Measurements from ENCODE around the gene ABCA3. TPM values are rescaled to one million over a fixed set of nuclear protein-coding genes. Genes with fewer than 3 reads are reported as not detected.

Gene ABCA3
- total RNA-seq, 1 experiment from 2014 or later, result 58.4 TPM

- intact Hi-C loops (cut with micrococcal nuclease; ENCODE audit: unreplicated experiment), result no loop called here
- no TSS peak for BruUV-seq (replicated peaks)
- peaks cover 6% of the 10 kb centered on the region; the same call in 1 of the 2 replicates for H3K4me1 ChIP-seq (ENCODE audit: control insufficient read depth, insufficient read depth, low read length)
- no peaks in the 10 kb centered on the region; the same call in 1 of the 2 replicates for H3K9me3 ChIP-seq (ENCODE audit: control insufficient read depth, insufficient read depth, low read depth, low read length)
- no peaks in the 10 kb centered on the region for H3K36me3 ChIP-seq (ENCODE audit: control insufficient read depth, insufficient read depth, low read length)
- ATAC-seq, result no peak
- ChIA-PET CTCF (no interaction called here), POLR2A (no interaction called here)
- TF ChIP-seq REST (IDR thresholded peaks at IDR 0.05; ENCODE audit: insufficient read depth in 1 of 2, low read depth in 2 of 2, low read length in 1 of 2), result no peak
- TF ChIP-seq POLR2AphosphoS5 (IDR thresholded peaks at IDR 0.05; ENCODE audit: low read depth, low read length), result no peak
- TF ChIP-seq CTCF (IDR thresholded peaks at IDR 0.05), result no peak
- no peak for TF ChIP-seq SIN3A (IDR thresholded peaks at IDR 0.05; ENCODE audit: borderline replicate concordance, insufficient read depth, low read depth, low read length)
- TF ChIP-seq TCF7L2 (IDR thresholded peaks at IDR 0.05; ENCODE audit: low read depth, low read length), result no peak
- no peak overlapping the region for H3K4me3 ChIP-seq (ENCODE audit: low read depth in 2 of 2, low read length in 2 of 2)
- in situ Hi-C loops (cut with HindIII; ENCODE audit: low pct_unique_long_range_greater_than_20kb, low sequenced_read_pairs), result no loop called here
- DNase-seq (ENCODE audit: low read depth, low spot score), result no peak
- H3K27ac ChIP-seq (ENCODE audit: low read length), result no peak overlapping the region
- H3K27me3 ChIP-seq (ENCODE audit: control insufficient read depth, insufficient read depth, low read length), result no peaks in the 10 kb centered on the region
Observed at GRCh38 chr16:2384426-2384825, 43.9 kb upstream of the ABCA3 start.

GRCh38 chr16:2383501-2383900 is 43.0 kb upstream of the ABCA3 start:
- ChIA-PET CTCF (interaction anchor here (0.6 kb wide), 1 partner anchor 32 kb away, joined by 5 read pairs; no protein-coding TSS in a partner anchor), POLR2A (no interaction called here)
- H3K4me1 ChIP-seq (ENCODE audit: control insufficient read depth, insufficient read depth, low read length), result peaks cover 5% of the 10 kb centered on the region; the same call in 1 of the 2 replicates
- H3K27ac ChIP-seq (ENCODE audit: low read length), result no peak overlapping the region
- no peaks in the 10 kb centered on the region for H3K27me3 ChIP-seq (ENCODE audit: control insufficient read depth, insufficient read depth, low read length)
- TF ChIP-seq SIN3A (IDR thresholded peaks at IDR 0.05; ENCODE audit: borderline replicate concordance, insufficient read depth, low read depth, low read length) (no peak), POLR2AphosphoS5 (IDR thresholded peaks at IDR 0.05; ENCODE audit: low read depth, low read length) (no peak)
- no peaks in the 10 kb centered on the region for H3K36me3 ChIP-seq (ENCODE audit: control insufficient read depth, insufficient read depth, low read length)
- BruUV-seq (replicated peaks), result no TSS peak
- H3K4me3 ChIP-seq (ENCODE audit: low read depth in 2 of 2, low read length in 2 of 2), result no peak overlapping the region
- intact Hi-C loops (cut with micrococcal nuclease; ENCODE audit: unreplicated experiment) (no loop called here), in situ Hi-C loops (cut with HindIII; ENCODE audit: low pct_unique_long_range_greater_than_20kb, low sequenced_read_pairs) (no loop called here)
- DNase-seq (ENCODE audit: low read depth, low spot score), result no peak
- no peak for ATAC-seq
- H3K9me3 ChIP-seq (ENCODE audit: control insufficient read depth, insufficient read depth, low read depth, low read length), result no peaks in the 10 kb centered on the region; the same call in 1 of the 2 replicates

GRCh38 chr16:2374644-2375043 is 34.1 kb upstream of the ABCA3 start:
- no peak for DNase-seq (ENCODE audit: low read depth, low spot score)
- Histone ChIP-seq H3K27me3 (ENCODE audit: control insufficient read depth, insufficient read depth, low read length) (no peaks in the 10 kb centered on the region; the same call in 1 of the 2 replicates), H3K4me3 (ENCODE audit: low read depth in 2 of 2, low read length in 2 of 2) (no peak overlapping the region), H3K9me3 (ENCODE audit: control insufficient read depth, insufficient read depth, low read depth, low read length) (no peaks in the 10 kb centered on the region), H3K4me1 (ENCODE audit: control insufficient read depth, insufficient read depth, low read length) (no peaks in the 10 kb centered on the region), H3K36me3 (ENCODE audit: control insufficient read depth, insufficient read depth, low read length) (no peaks in the 10 kb centered on the region), H3K27ac (ENCODE audit: low read length) (no peak overlapping the region)
- intact Hi-C loops (cut with micrococcal nuclease; ENCODE audit: unreplicated experiment) (no loop called here), in situ Hi-C loops (cut with HindIII; ENCODE audit: low pct_unique_long_range_greater_than_20kb, low sequenced_read_pairs) (no loop called here)
- TF ChIP-seq CTCF (IDR thresholded peaks at IDR 0.05), result no peak
- no peak for TF ChIP-seq SIN3A (IDR thresholded peaks at IDR 0.05; ENCODE audit: borderline replicate concordance, insufficient read depth, low read depth, low read length)
- no peak for TF ChIP-seq TCF7L2 (IDR thresholded peaks at IDR 0.05; ENCODE audit: low read depth, low read length)
- no peak for TF ChIP-seq POLR2AphosphoS5 (IDR thresholded peaks at IDR 0.05; ENCODE audit: low read depth, low read length)
- TF ChIP-seq REST (IDR thresholded peaks at IDR 0.05; ENCODE audit: insufficient read depth in 1 of 2, low read depth in 2 of 2, low read length in 1 of 2), result no peak
- CTCF ChIA-PET, result no interaction called here
- no TSS peak for BruUV-seq (replicated peaks)
- no peak for ATAC-seq
- POLR2A ChIA-PET, result no interaction called here
